Measurements from ENCODE around the gene UBTF. TPM values are rescaled to one million over a fixed set of nuclear protein-coding genes. Genes with fewer than 3 reads are reported as not detected.

Gene UBTF
- total RNA-seq, 4 donors from 2014 or later, result 38.9 to 57.4 (median 51.0) TPM

DNA sequence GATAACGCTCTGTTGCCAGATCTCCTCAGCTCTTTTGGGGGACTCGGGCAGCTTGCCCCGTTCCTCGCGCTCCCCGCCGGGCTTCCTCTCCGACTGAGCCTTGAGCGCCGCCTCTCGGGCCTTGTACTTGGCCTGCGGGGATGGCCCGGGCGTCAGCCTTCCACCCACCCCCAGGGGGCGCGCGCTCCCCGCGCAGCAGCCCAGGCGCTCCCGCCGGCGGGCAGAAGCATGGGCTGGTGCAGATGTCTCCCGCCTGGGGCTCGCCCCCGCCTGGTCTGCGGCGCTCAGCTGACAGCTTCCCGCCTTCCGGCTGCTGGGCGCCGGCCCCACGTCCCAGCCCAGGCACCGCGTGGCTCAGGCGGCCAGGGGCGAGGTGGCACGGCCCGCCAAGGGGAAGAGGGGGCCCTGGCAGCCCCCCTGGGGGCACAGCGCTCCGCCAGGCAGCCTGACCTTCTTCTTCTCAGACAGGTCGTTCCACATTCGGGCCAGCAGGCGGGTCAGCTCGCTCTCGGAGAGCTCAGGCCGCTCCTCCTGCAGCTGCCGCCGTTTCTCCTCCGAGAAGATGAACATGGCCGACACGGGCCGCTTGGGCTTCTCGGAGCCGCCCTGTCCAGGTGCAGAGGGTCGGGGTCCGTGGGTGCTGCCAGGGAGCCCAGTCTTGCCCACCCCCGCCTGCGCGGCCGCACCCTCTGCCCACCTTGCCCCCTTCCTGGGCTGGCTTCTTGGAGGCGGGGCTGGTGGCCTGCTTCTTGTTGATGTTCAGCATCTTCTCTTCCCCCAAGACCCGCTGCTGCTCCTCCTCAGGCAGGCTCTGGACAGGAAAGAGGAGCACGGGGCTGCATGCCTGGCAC, 8.9 kb downstream of the UBTF start:
- Histone ChIP-seq H3K4me3 (peak overlapping the region in 2 of 4 donors; percentile 13 to 46), H3K36me3 (peaks cover 37 to 99% (median 37%) of the 10 kb centered on the region in 3 donors), H3K27me3 (no peaks in the 10 kb centered on the region), H3K9me3 (no peaks in the 10 kb centered on the region), H3K4me1 (peaks cover 8 to 51% (median 19%) of the 10 kb centered on the region in 3 donors), H3K27ac (peak overlapping the region; percentile 44 to 74 (median 68))
- peak; percentile 35 for DNase-seq
- WGBS, 2 donors, result 4 to 14% methylated on average over 10 to 11 of the region's 64 CpGs
- intact Hi-C loops (cut with DNase I), result loop anchor here (5.0 kb wide), 1 partner anchor 112 kb away; the partner anchor contains the start of gene SLC25A39
- TF ChIP-seq POLR2A (IDR thresholded peaks at IDR 0.05), result peak in 1 of 4 donors; percentile 26
- peak; percentile 97 to 100 (median 99) for TF ChIP-seq CTCF (IDR thresholded peaks at IDR 0.05)

GRCh38 chr17:44209786-44210341, 9.6 kb downstream of the UBTF start:
- Histone ChIP-seq H3K4me1 (peaks cover 8 to 52% (median 19%) of the 10 kb centered on the region in 3 donors), H3K4me3 (peak overlapping the region in 1 of 4 donors; percentile 46), H3K9me3 (no peaks in the 10 kb centered on the region), H3K27me3 (no peaks in the 10 kb centered on the region), H3K36me3 (peaks cover 30 to 94% (median 30%) of the 10 kb centered on the region in 3 donors), H3K27ac (peak overlapping the region; percentile 44 to 74 (median 68))
- intact Hi-C loops (cut with DNase I), result loop anchor here (5.0 to 10.0 kb wide), 2 partner anchors 112 to 295 kb away; partner anchors contain the start of genes GPATCH8 and SLC25A39
- no peak for DNase-seq
- WGBS, 2 donors, result 65 to 71% methylated on average over 5 to 11 of the region's 11 CpGs
- TF ChIP-seq CTCF (IDR thresholded peaks at IDR 0.05) (no peak), POLR2A (IDR thresholded peaks at IDR 0.05) (no peak)

DNA sequence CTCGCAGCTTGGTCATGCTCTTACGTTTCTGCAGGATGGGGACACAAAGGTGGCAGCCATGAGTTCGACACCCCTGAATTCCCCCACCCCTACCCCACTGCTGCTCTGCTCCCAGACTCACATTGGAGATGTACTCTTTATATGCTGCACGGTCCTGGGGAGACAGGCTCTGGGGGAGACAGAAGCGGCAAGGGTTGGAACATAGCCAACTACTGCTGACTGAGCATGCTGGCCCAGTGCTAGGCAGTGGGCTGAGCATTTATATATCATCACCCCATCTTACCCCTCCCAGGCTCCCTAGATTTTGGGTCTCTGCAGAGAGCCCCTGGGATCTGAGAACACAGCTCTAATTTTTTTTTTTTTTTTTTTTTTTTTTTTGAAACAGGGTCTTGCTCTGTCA, 11.7 kb downstream of the UBTF start:
- peaks cover 19 to 73% (median 21%) of the 10 kb centered on the region in 3 donors for H3K36me3 ChIP-seq
- WGBS, 2 donors, result 60 to 100% methylated on average over 2 of the region's 5 CpGs
- intact Hi-C loops (cut with DNase I), result loop anchor here (10.0 kb wide), 1 partner anchor 297 kb away; the partner anchor contains the start of gene GPATCH8

DNA sequence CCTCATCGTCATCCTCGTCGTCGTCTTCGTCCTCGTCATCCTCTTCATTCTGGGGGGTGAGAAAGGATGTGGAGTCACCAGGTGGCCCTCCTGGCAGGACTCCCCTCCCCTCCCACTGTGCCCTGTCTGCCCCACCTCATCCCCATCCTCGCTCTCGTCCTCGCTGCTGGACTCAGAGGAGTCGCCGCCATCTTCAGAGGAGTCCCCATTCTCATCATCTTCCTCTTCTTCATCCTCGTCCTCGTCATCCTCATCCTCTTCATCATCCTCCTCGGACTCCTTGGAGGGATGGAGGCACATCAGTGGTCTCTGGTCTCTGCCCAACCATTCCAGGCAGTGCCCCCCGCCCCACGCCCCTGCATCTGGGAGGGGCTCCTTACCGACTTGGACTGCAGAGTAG, 12.2 kb downstream of the UBTF start:
- no peak for TF ChIP-seq CTCF (IDR thresholded peaks at IDR 0.05)
- TF ChIP-seq POLR2A (IDR thresholded peaks at IDR 0.05), result no peak
- H3K27me3 ChIP-seq, result no peaks in the 10 kb centered on the region
- H3K4me3 ChIP-seq, result no peak overlapping the region
- H3K4me1 ChIP-seq, result peaks cover 21 to 66% (median 36%) of the 10 kb centered on the region in 3 donors
- intact Hi-C loops (cut with DNase I), result loop anchor here (10.0 kb wide), 1 partner anchor 297 kb away; the partner anchor contains the start of gene GPATCH8
- H3K9me3 ChIP-seq, result no peaks in the 10 kb centered on the region
- 80 to 92% methylated on average over 13 to 14 of the region's 17 CpGs for WGBS, 2 donors
- peaks cover 19 to 69% (median 21%) of the 10 kb centered on the region in 3 donors for H3K36me3 ChIP-seq
- DNase-seq, result no peak
- H3K27ac ChIP-seq, result no peak overlapping the region

More for the DNA sequence above, 11.7 kb downstream of the UBTF start:
- no peak overlapping the region for H3K4me3 ChIP-seq
- TF ChIP-seq POLR2A (IDR thresholded peaks at IDR 0.05) (no peak), CTCF (IDR thresholded peaks at IDR 0.05) (no peak)
- peaks cover 21 to 68% (median 36%) of the 10 kb centered on the region in 3 donors for H3K4me1 ChIP-seq
- no peaks in the 10 kb centered on the region for H3K9me3 ChIP-seq
- DNase-seq, result no peak
- H3K27me3 ChIP-seq, result no peaks in the 10 kb centered on the region
- peak overlapping the region in 1 of 4 donors; percentile 39 for H3K27ac ChIP-seq
